Measurements from ENCODE around the gene RNF4.
"Not testable (repeated sequence)": the region's sequence is repeated elsewhere in the genome, so short reads cannot be mapped to it uniquely, and the experiment has no call there.

Gene RNF4

GRCh38 chr4:2489081-2489805 is 20.3 kb downstream of the RNF4 start:
- no peak for DNase-seq

DNA sequence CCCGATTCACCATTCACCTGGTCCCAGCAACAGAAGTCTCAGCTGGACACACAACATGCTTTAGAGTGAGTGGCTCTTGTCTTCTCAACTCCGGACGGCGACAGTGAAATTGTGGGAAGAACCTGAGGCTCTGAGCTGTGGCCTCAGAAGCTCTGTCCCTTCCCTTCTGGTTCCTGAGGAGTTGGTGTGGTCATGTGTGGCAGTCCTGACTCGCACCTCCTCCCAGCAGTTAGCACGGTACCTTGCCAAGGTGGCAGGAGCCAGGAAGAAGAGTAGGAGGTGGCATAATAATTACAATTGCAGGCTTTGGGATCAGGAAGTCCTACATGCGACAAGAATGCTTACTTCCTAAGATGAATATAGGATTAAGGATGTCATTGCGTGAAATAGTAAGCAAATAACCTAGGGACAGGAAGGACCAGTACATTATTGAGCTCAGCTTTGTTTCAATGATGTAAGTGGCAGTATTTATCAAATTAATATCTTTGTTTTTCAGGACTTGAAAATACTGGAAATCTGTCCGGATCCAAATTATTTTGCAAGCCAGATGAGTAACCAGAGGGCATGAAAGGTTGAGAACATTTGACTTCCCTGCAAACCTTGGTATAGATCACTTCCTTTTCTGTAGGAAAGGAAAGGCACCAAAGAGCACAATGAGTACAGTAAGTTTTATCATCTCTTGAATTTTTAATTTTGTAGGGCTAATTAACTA is 21.1 kb downstream of the RNF4 start:
- DNase-seq: no peak

DNA sequence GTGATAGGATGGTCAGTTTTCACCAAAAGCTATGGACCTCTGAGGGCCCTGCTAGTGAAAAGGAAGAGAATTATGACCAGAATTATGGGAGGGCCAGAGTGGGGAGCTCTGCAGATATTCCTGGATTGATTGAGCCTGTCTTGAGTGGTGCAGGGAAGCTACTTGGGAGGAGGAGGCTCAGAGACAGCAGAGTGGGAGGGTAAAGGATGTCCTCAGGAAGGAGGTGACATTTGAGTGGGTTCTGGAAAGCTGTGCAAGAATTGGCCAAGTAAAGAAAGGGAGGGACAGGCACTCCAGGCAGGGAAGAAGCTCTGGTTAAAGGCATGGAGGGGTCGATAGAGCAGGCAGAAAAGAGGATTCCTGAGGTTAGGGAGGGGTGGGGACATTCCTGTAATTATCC is 24.1 kb downstream of the RNF4 start:
- no peak for DNase-seq

GRCh38 chr4:2494992-2495391 is 26.1 kb downstream of the RNF4 start:
- DNase-seq: no peak

DNA sequence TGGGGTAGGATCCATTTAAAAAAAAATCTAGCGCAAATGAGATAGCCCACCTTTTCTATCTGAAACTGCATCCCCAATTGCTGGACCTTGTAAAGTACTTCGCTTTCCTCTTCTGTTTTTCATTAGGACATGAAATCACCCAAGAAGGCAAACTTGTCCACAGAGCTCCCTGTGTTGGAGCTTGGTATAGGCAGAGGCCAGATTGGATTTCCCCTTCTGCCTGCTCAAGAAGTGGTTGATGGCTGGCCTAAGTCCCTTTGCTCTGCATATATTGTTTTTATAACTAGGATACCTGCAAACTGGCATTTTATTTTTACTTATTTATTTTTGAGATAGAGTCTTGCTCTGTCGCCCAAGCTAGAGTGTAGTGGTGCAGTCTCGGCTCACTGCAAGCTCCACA is 28.4 kb downstream of the RNF4 start:
- DNase-seq: no peak

DNA sequence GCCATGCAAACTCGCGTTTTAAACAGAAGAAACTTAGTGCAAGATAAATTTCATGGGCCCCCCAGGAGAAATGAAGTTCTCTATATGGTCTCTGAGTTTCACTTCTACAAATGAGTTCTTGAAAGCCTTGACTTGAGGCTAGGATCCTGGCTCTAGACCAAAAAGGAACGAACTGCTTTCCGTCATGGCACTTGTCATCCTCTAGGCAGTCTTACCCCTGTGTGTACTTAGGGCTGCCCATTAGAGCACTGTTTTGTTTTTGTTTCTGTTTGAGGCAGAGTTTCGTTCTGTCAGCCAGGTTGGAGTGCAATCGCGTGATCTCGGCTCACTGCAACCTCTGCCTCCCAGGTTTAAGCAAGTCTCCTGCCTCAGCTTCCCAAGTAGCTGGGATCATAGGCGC is 29.0 kb downstream of the RNF4 start:
- DNase-seq: no peak

DNA sequence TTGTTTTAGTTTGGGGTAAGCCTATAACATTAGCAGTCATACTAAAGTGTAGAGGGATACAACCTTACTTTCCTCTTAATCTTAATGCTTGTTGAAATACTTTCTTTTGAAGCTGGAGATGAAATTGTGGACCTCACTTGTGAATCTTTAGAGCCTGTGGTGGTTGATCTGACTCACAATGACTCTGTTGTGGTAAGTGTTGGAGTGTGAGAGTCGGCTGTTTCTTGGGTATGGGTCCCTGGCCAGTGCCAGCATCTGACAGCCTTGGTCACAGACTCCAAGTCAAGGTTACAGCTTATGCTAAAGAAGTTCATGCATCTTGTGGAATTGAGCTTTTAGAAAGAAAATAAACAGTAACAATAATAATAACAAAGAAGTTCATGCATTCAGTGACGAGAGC is 31.6 kb downstream of the RNF4 start:
- no peak for DNase-seq

DNA sequence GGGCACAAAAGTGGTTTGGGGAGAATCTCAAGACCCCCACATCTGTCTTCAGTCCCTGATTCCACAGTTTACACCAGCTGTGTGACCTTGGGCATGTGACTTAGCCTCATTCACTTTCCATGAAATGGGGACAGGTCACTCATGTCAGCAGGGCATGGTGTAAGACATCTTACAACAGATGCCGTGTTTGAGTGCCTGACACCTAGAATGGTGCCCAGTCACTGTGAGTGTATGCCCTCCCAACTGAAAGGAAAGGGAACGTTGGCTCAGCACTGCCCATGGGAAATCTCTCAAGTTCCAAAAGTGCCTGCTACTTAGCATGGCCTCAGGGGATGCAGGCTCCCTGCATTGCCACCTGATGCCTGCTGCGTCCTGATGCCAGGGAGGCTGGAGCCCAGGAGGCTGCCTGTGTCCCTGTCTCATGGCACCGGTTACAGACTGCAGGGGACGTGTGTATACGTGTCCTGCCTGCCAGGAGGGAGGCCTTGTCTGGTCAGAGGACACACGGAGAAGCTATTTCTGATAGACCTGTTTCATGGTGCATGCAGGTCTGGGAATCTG is 32.2 kb downstream of the RNF4 start:
- no peak for DNase-seq

DNA sequence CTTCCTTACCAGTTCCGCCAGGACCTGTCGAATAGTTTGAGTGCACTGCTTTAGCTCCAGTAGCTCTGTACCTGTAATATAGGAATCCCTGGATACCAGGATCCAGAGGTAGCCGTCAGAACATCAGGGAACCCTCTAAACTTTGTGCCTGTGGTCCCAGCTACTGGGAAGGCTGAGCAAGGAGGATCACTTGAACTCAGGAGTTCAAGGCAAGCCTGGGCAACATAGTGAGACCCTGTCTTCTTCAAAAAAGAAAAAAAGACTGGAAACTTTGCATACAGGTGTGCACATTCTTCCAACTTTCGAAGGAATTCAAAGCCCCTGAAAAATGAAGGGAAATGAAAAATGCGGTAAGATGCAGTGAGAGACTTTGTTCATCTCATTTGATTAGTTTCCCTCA is 34.9 kb downstream of the RNF4 start:
- no peak for DNase-seq

- DNase-seq: no peak
These were observed 38.4 kb downstream of the RNF4 start for GRCh38 chr4:2507259-2507658.

DNA sequence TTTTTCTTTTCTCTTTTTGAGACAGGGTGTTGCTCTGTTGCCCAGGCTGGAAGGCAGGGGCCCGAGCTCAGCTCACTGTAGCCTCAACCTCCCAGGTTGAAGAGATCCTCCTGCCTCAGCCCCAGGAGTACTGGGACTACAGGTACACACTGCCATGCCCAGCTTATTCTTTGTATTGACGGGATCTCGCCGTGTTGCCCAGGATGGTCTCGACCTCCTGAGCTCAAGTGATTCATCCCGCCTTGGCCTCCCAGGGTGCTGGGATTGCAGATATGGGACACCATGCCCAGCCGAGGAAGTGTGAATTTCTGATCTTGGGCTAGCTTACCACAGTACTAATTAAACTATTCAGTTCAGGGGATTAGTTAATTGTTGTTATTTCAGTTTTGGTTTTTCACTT is 38.9 kb downstream of the RNF4 start:
- DNase-seq: no peak

DNA sequence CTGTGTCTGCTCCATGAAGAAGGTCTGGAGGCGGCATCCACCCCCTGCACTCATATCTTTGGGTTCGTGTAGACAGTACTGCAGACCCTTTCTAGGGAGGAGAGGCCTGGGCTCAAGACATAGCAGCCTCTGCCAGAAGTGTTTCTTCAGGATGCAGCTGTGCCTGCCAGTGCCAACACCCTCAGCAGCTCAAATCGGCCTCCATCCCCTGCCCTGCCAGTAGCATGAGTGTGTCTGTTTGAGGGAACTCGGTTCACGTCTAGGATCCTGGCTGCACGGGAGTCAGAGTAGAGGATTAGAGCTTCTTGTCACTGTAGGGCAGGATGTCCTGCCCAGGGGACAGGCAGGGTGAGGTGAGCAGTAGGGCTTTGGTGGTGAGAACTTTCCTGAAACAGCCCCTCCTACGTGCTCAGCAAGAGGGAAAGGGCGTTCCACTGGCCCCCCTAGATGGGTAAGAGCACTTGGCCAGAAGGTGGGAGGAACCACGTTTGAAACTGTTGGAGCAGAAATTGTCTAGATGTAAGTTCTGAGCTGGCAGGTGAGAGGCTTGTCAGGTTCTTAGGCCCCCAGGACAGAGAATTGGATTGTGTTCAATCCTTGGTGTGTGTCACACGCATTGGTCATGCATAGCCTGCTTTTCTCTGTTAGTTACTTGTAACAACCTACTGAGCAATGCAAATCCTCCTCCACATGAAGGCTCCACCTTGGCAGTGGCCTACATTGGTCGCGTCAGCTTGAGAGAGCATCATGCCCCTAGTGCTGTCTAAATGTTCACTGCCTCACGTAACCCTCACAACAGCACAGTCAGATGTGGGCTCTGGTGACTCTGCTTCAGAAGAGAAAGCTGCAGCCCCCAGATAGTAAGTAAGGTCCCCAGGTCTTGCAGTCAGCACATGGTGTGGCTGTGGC is 41.7 kb downstream of the RNF4 start:
- no peak for DNase-seq

- DNase-seq: no peak
These were observed 42.8 kb downstream of the RNF4 start for GRCh38 chr4:2511645-2512131.

DNA sequence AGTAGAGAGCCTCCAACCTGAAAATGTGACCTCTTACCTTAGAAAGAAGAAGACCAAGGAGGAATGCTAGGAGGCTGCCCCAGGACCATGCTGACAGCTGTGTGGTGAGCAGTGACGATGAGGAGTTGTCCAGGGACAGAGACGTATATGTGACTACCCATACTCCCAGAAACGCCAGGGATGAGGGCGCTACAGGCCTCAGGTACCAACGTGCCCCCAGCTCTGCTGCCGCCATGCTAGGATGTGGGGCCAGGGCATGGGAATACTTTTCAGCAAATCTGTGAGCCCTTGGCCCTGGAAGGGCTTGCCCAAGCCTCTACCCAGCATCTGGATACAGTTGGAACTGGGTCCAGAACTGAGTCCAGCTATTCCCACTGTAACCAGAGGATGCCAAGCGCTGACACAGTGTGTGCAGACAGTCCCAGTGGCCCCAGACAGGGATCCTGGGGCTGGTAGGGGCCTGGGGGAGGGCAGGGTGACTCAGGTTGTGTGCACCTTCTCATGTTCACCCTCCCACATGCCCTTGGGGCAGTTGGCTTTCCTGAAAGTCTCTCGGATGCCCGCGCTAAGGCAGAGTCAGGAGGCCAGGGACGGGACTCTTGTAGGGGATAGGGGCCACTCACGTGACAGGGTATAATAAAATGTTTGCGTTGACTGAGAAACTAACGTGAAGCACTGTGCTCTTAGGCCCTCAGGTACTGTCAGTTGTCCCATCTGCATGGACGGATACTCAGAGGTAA is 43.7 kb downstream of the RNF4 start:
- DNase-seq: no peak

- not testable (repeated sequence) for DNase-seq
These were observed 45.3 kb downstream of the RNF4 start for GRCh38 chr4:2514193-2514592.

- not testable (repeated sequence) for DNase-seq
These were observed 46.0 kb downstream of the RNF4 start for GRCh38 chr4:2514944-2515343.

DNA sequence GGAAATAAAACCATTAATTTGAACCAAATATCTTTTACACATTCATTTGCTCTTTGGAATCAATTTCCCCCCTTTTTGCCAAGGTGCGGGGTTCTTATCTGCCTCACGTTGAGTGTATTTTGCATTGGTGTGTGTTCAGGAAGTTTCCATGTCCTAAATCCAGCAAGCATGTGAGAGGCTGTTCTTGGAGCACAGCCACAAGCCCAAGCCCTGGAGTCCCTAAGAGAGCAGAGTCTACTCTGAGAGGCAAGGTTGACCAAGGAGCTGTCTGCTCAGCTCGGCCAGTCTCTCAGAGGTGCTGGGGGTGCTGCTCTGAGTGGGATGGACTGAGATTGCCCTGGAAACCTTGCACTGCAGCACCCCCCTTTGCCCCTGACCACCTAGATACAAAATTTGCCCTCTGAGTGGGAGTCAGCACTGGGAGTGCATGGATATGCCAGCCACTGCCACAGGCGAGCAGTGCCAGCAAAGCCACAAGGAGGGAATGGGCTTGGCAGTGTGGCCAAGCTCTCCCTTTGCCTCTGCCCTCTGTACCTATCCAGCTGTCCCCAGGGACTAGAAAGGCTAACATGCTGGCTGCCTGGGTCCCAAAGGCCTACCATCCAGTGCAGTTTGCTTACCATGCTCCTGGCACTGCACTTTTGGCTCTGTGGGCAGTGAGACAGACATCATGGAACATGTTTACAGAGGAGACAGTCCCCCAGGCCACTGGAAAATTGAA is 47.1 kb downstream of the RNF4 start:
- no peak for DNase-seq

- DNase-seq: no peak
These were observed 47.7 kb downstream of the RNF4 start for GRCh38 chr4:2516635-2517034.

GRCh38 chr4:2526559-2526958 is 57.7 kb downstream of the RNF4 start:
- DNase-seq: no peak

GRCh38 chr4:2534904-2535375 is 66.0 kb downstream of the RNF4 start:
- no peak for DNase-seq

DNA sequence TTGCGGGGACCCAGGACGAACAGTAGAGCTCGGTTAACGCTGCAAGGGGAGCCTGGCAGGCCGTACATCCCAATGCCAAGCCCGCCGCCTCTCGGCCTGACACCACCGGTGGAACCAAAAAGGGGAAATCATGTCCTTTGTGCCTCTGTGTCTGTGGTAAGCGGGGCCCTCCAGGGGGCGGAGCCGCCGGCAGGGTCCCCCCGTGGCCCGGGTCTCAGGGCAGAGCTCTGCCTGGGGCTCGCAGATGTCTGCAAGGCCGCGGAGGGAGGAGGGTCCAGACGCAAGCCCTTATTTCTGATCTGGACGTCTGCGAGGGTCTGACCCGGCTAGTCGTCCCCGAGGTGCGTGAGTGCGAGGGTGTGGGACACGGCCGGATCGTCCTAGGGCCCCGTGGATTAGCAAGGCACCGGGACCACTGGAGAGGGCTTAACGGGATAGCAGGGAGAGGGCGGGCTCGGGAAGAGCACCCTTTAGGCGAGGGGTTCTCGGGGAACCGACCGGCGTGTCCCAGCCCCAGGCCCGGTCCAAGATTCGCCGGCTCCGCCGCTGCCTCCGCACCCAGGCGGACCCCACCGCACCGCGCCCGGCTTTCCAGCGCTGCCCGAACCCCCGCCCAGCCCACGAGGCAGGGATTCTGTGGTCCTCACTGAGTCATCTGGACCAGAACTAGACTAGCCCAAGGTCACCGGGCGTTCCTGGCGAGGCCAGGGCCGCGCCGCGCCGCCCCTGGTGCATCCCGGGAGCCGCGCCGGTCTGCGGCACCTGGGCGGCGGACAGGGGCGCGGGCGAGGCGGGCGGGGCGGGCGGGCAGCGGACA is 66.7 kb downstream of the RNF4 start:
- DNase-seq: peak; percentile 81
